H1 (cell line): ENCODE measurements around the gene PLBD2.

Experiments used
- HDAC6 ChIP-seq: IDR thresholded peaks from one replicate; pipeline ENCODE4 v1.7.1; 2012; ENCODE audit warnings: low read depth, mild to moderate bottlenecking, inconsistent platforms, low read length, moderate library complexity
- RFX5 ChIP-seq: IDR thresholded peaks from 2 replicates; pipeline ENCODE4 v1.6.1; 2011; ENCODE audit warnings: low read depth, low read length, improper control_type of control experiment, borderline replicate concordance

GRCh38 chr12:113396828-113397496, 38.6 kb downstream of the PLBD2 start:
- TF ChIP-seq RFX5 (no peak), HDAC6 (no peak)
